Measurements from ENCODE around the gene ADGRL1.

DNA sequence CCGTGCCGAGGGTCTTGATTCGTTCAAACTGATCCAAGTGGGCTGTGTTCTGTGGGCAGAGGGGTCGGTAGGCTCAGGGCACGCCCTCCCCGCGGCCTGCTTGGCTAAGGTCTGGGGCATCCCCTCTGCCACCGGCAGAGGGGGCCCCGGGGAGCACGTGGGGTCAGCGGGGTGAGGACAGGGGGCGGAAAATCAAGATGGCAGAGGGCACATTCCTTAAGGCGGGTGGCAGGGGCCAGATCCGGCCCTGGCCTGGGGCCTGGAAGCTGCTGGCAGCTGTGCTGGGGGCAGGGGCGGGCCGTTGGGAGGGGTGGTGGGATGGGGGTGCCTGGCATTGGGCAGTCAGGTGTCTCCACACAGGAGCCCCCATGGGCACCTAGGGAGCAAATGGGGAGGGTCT is 99.1 kb downstream of the ADGRL1 start:
- TF ChIP-seq, protein P1, sequence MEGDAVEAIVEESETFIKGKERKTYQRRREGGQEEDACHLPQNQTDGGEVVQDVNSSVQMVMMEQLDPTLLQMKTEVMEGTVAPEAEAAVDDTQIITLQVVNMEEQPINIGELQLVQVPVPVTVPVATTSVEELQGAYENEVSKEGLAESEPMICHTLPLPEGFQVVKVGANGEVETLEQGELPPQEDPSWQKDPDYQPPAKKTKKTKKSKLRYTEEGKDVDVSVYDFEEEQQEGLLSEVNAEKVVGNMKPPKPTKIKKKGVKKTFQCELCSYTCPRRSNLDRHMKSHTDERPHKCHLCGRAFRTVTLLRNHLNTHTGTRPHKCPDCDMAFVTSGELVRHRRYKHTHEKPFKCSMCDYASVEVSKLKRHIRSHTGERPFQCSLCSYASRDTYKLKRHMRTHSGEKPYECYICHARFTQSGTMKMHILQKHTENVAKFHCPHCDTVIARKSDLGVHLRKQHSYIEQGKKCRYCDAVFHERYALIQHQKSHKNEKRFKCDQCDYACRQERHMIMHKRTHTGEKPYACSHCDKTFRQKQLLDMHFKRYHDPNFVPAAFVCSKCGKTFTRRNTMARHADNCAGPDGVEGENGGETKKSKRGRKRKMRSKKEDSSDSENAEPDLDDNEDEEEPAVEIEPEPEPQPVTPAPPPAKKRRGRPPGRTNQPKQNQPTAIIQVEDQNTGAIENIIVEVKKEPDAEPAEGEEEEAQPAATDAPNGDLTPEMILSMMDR (IDR thresholded peaks at IDR 0.05), result no peak
- no peak for TF ChIP-seq POLR2A (IDR thresholded peaks at IDR 0.05)
